WI38 (cell line): ENCODE measurements around the gene KCMF1.
A peak's percentile ranks its signal among the peaks of the same experiment; 100 is the strongest.

Source experiments
- H3K4me3 ChIP-seq: 2 replicates; pipeline ENCODE4 v1.5.1; 2011; ENCODE audit warnings: low read depth, mild to moderate bottlenecking, control low read depth, low read length
- TF ChIP-seq, protein P1 (sequence below): IDR thresholded peaks from 2 replicates; pipeline ENCODE4 v1.5.1; 2012; ENCODE audit warnings: low read depth, mild to moderate bottlenecking, control low read depth, low read length

KCMF1 gene

DNA sequence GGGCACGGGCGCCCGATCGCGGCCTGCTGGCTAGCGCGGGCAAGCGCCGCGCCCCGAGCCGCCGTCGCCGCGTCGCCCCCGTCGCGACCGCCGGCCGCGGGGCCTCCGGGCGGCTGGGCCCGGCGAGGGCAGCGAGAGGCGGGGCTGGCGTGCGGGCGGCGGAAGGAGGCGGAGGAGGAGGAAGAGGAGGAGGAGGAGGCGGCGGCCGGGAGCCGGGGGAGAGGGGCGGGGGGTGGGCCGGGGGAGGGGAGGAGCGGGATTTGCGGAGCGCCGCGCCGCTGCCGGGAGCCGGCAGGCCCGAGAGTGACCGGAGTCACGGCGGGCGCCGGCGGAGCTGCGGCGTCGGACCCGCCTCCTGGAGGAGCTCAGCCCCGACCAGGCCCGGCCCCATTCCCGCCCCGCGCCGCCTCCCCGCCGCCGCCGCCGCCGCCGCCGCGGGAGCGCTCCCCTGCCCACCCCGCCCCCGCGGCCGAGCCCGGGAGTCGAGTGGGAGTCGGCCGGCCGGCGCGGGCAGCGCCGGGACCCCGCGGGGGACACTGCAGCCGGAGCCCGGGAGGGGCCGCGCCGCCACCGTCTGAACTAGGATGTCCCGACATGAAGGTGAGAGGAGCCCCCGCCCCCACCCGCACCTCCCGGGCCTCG lies at the start of gene KCMF1:
Gene KCMF1, plus strand, starts transcription at position 294 of the 642 bp plus-strand sequence. Its CDS starts 291 bp downstream, at position 585.
- H3K4me3 ChIP-seq, result peak within 1 kb of the TSS; percentile 90
- TF ChIP-seq, protein P1, sequence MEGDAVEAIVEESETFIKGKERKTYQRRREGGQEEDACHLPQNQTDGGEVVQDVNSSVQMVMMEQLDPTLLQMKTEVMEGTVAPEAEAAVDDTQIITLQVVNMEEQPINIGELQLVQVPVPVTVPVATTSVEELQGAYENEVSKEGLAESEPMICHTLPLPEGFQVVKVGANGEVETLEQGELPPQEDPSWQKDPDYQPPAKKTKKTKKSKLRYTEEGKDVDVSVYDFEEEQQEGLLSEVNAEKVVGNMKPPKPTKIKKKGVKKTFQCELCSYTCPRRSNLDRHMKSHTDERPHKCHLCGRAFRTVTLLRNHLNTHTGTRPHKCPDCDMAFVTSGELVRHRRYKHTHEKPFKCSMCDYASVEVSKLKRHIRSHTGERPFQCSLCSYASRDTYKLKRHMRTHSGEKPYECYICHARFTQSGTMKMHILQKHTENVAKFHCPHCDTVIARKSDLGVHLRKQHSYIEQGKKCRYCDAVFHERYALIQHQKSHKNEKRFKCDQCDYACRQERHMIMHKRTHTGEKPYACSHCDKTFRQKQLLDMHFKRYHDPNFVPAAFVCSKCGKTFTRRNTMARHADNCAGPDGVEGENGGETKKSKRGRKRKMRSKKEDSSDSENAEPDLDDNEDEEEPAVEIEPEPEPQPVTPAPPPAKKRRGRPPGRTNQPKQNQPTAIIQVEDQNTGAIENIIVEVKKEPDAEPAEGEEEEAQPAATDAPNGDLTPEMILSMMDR, result no peak

DNA sequence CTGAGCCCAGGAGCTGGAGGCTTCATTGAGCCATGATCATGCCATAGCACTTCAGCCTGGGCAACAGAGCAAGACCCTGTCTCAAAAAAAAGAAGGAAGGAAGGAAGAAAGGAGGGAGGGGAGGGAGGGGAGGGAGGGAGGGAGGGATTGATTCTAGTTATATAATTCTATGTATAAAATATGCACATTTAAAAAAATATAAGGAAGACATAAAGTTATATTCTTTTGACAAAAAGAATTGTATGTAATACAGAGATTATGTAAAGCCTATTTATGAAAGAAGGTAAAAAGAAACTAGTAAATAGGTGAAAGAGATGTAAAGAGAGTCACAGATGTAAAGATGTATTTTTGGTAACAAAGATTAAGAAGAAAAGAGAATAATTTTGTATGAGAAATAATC lies 48.0 kb upstream of the KCMF1 start:
- no peak overlapping the region for H3K4me3 ChIP-seq
- TF ChIP-seq, protein P1, result no peak

DNA sequence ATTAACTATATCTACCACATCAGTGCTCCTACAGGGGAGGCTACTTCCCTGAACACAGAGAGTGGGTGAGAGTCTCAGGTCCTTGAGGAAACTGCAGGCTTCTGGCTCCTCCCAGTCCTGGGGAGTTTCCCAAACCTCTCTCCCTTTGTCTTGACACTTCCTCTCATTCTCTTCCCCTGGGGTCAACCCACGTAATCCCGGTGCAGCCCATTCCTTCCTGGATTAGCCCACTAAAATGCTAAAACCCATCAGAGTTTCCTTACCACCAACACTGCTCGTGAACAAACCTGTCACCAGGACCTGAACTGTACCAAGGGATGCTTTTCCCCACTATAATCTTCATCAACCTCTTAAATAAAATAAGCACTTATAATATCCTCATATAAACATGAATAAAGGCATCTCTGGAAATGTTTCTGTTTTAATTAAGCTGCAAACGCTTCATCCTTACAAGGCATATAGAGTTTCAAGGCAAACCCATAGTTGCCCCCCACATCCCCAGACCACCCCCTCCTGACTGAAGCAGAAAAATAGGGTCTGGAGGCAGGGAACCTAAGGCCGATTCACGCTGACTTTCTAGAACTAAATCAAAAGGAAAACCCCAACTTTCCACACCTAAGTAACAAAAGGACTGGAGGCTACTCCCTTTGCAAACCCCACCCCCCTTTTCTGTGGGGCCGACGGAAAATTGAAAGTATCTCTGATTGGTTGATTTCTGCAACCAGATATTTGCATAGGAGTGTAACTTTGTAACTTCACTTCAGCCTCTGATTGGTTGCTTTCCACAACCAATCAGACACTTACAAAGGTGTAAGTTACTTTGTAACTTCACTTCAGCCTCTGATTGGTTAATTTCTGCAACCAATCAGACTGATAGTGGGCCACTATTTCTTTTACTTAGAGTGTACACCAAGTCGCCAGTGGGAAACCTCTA lies 46.5 kb upstream of the KCMF1 start:
- TF ChIP-seq, protein P1, result no peak
- no peak overlapping the region for H3K4me3 ChIP-seq

DNA sequence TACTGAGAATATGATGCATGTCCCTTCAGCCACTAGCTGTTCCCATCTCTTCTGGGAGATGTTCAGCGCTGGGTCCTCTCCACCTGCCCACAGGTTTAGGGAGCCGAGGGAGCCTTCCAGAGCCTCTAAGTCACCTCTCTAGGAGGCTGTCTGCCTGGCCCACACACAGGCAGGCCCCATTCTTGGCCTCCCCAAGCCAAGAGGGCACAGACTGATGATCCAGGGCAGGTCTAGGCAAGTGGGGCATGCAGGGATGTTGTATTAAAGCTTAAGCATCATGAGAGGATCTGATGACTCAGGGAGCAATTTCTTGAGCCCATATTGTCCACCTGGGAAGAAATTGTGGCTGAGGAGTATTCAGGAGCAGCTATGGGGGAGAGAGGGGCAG lies 45.6 kb upstream of the KCMF1 start:
- H3K4me3 ChIP-seq, result no peak overlapping the region
- TF ChIP-seq, protein P1, result no peak

DNA sequence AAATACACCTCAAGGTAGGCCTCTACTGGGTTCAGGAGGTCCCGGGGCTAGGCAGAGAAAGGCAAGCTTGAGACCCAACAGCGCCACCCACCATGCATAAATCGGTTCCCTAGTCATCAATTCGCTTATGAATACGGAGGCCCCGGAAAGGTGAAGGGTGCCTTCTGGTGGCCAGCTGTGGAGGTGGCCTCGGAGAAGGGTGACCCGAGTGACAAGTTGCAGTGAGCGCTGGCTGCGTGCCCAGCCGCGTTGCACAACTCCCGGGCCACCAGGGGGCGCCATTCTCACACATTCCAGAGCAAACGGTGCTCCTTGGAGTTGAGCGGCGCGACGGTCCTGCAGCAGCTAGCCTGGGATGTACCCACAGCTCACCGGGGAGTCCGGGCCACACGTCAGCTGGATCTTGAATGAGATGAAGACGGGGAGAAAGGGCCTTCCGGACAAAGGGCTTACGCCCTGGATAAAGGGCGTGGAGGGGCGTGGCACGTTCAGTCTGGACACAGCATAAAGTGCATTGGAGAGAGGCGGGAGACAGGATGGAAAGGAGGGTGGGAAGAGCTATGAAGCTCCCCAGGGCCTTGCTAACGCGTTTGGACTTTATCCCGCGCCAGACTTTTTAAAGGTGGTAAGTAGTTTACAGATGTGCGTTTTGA lies 45.1 kb upstream of the KCMF1 start:
- H3K4me3 ChIP-seq, result peak overlapping the region; percentile 41
- TF ChIP-seq, protein P1, result peak; percentile 87

DNA sequence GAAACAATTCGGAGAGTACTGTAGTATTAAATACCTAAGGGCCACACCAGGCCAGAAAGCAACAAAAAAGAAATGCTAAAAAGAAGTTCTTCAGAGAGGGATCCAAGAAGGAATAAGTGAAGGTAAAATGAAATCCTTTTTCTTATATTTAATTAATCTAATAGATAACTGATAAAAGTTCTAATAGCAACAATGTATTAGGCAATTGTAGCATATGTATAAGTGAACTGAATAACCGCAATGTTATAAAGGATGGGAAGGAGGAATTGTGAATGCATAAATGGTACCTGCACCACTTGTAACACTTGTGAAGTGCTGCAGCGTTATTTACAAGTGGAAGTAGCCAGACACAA lies 43.7 kb upstream of the KCMF1 start:
- H3K4me3 ChIP-seq, result no peak overlapping the region; the same call in 1 of the 2 replicates
- TF ChIP-seq, protein P1, result no peak
